Jurkat, Clone E6-1 (cell line): ENCODE measurements around the gene LIG4.

Source experiments
- DNase-seq: peaks from one replicate; pipeline ENCODE4 v3.0.0-alpha.2; 2011; ENCODE audit warnings: low read depth, low spot score
- H3K4me3 ChIP-seq: 2 replicates; pipeline ENCODE4 v1.5.1; 2011; ENCODE audit warnings: mild to moderate bottlenecking, low read length, control low read depth, moderate library complexity

LIG4 gene

DNA sequence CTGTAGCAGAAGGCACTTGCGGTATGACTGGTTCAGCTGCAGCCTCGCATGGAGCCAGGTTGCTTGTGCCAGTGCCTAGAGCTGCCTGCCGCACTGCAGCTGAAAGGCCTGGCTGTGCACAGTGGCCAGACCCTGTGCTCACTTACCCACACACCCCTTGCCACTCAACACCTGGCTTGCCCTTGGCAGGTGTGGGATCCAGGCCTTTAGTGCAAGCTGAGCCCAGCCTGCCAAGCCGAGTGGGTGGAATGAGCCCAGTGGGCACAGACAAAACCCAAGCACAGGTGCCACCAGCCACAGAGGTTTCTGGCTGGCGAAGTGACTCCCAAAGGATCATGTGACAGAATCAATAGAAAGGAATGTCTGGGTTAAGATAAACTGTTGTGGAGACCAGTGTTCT, 19.5 kb downstream of the LIG4 start:
- DNase-seq = no peak
- no peak overlapping the region for H3K4me3 ChIP-seq

DNA sequence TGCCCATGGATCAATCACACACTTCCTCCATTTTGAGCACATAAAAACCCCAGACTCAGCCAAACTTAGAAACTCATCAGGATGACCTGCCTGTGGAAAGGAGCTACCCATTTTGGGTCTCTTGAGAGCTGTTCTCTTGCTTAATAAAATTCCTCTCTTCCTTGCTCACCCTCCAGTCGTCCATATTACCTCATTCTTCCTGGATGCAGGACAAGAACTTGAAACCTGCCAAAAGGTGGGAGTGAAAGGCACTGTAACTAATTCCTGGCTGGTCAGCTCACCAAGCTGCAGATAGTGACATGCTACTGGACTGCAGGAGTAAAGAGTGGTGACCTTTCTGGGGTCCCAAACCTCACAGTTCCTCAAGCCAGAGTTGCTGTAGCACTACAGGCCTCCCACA, 20.2 kb downstream of the LIG4 start:
- H3K4me3 ChIP-seq = no peak overlapping the region
- no peak for DNase-seq

GRCh38 chr13:108194435-108194936, 20.9 kb downstream of the LIG4 start:
- DNase-seq = no peak
- no peak overlapping the region for H3K4me3 ChIP-seq

- no peak for DNase-seq
- H3K4me3 ChIP-seq = no peak overlapping the region
Measured at GRCh38 chr13:108193806-108194205, 21.5 kb downstream of the LIG4 start.

DNA sequence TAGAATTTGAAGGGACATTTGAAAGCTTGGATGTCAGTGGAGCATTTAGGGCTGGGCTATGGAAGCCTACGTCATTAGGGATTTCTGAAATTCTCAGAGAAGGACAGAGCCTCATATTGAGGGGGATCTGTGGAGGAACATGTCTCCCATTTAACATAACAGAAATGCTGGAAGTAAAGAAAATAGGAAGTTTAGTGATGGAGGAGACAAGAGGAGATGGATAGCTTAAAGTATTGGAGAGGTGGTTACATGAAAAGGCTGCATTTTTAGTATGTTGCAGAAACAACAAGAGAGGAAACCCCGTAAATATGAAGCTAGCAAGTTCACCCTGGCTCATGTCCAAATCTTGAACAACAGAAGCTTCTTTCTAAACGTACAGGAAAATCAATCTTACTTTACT, 24.4 kb downstream of the LIG4 start:
- no peak overlapping the region for H3K4me3 ChIP-seq
- no peak for DNase-seq

DNA sequence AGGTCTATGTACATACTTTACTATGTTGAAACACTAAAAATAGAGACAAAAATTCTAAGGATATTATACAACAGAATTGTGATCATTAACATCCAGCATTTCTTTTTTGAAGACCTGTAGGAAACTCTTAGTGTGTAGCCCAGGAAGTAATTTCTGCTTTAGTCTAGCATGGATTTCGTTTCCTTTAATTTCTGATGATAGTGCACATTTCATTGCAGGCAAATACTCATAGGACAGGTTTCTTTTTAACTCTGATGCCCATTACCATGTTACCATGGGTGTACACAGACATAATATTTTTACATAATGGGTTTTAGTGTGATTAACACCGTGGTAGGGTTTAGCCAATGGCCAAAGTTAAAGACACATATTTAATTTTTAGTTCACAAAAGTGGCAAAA, 27.1 kb downstream of the LIG4 start:
- no peak overlapping the region for H3K4me3 ChIP-seq
- DNase-seq = no peak

GRCh38 chr13:108185223-108185622, 30.1 kb downstream of the LIG4 start:
- H3K4me3 ChIP-seq = no peak overlapping the region
- DNase-seq = no peak

GRCh38 chr13:108182652-108183051, 32.7 kb downstream of the LIG4 start:
- no peak overlapping the region for H3K4me3 ChIP-seq

GRCh38 chr13:108178078-108178477, 37.3 kb downstream of the LIG4 start:
- no peak for DNase-seq

More at GRCh38 chr13:108182652-108183051, 32.7 kb downstream of the LIG4 start:
- no peak for DNase-seq

GRCh38 chr13:108176685-108177274, 38.6 kb downstream of the LIG4 start:
- no peak overlapping the region for H3K4me3 ChIP-seq
- peak; percentile 44 for DNase-seq

More at GRCh38 chr13:108178078-108178477, 37.3 kb downstream of the LIG4 start:
- H3K4me3 ChIP-seq = no peak overlapping the region

- no peak overlapping the region for H3K4me3 ChIP-seq
- no peak for DNase-seq
Measured at GRCh38 chr13:108168929-108169328, 46.4 kb downstream of the LIG4 start.

DNA sequence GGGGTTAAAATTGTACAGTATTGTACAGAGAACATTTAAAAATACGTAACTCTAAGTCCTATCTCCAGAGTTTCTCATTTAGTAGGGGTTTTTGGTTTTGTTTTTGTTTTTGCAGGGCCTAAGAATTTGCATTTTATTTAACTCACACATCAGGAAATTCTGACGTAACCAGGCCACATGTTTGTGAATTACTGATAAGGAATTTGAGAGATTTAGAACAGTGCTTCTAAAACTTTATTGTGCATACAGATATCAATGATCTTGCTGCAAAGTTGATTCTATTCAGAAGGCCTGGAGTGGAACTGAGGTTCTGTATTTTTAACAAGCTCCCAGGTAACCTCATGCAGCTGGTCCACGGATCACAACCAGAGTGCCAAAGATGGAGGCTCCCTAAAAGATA, 49.3 kb downstream of the LIG4 start:
- no peak for DNase-seq
- H3K4me3 ChIP-seq = no peak overlapping the region

DNA sequence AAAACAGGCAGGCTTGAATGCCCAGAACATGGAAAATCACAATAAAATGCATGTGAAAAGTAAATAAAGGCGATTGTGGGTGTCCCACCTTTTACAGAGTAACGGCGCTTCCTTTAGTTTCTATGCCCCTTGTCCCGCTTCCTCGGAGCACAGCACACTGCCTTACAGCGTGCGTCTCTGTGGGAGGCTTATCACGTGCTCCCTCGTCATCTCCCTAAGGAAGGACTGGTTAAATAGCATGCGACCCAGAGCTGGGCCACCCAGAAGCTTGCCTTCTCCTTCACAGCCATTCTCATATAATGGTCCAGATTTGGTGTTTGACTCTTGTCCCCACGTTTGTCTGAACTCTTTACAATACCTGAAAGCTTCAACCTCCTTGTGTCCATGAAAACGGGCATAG, 56.6 kb downstream of the LIG4 start:
- DNase-seq = no peak
- no peak overlapping the region for H3K4me3 ChIP-seq
